ENCODE data around the gene BBS1.

DNA sequence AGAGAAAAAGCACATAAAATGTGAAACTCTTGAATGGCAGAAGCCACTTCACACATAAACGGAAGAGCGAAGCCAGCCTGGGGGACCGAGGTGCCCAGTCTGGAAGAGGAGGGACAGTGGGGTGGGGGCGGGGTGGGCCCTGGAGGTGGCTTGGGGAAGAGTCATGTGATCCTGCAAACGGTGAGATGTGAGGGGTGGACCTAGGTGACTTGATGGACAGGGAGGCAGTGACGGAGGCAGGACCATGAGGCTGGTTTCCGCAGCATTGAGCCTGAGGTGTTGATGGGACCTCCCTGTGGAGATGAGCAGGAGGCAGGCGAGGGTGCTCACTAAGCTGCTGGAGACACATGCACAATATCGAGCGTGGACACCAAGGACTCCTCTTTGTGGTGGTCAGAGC, 18.6 kb downstream of the BBS1 start:
- TF ChIP-seq, protein P1, sequence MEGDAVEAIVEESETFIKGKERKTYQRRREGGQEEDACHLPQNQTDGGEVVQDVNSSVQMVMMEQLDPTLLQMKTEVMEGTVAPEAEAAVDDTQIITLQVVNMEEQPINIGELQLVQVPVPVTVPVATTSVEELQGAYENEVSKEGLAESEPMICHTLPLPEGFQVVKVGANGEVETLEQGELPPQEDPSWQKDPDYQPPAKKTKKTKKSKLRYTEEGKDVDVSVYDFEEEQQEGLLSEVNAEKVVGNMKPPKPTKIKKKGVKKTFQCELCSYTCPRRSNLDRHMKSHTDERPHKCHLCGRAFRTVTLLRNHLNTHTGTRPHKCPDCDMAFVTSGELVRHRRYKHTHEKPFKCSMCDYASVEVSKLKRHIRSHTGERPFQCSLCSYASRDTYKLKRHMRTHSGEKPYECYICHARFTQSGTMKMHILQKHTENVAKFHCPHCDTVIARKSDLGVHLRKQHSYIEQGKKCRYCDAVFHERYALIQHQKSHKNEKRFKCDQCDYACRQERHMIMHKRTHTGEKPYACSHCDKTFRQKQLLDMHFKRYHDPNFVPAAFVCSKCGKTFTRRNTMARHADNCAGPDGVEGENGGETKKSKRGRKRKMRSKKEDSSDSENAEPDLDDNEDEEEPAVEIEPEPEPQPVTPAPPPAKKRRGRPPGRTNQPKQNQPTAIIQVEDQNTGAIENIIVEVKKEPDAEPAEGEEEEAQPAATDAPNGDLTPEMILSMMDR (IDR thresholded peaks at IDR 0.05): no peak
- TF ChIP-seq POLR2A (IDR thresholded peaks at IDR 0.05) (no peak), POLR2AphosphoS5 (IDR thresholded peaks at IDR 0.05) (no peak)
